Measurements from ENCODE around the gene PIAS1.

GRCh38 chr15:68214838-68215254 lies 160.7 kb downstream of the PIAS1 start:
- TF ChIP-seq CTCF (IDR thresholded peaks at IDR 0.05) (no peak), POLR2A (IDR thresholded peaks at IDR 0.05) (no peak)
